ENCODE results near the gene SENP6. TPM values are rescaled to one million over a fixed set of nuclear protein-coding genes. Genes with fewer than 3 reads are reported as not detected.
A peak's percentile ranks its signal among the peaks of the same experiment; 100 is the strongest.

The SENP6 gene
- polyA plus RNA-seq, 3 donors, result 22.3 to 43.9 (median 31.9) TPM

- H3K79me2 ChIP-seq (ENCODE audit: insufficient read depth, low read length), result no peaks in the 10 kb centered on the region
- peak; percentile 16 to 39 (median 29) for DNase-seq
- peak within 1 kb of the TSS; percentile 60 for H3K9ac ChIP-seq (ENCODE audit: insufficient read depth, low read length, poor library complexity, severe bottlenecking)
- peak within 1 kb of the TSS in 5 of 7 donors; percentile 1 to 75 (median 65) for H3K27ac Mint-ChIP-seq
- WGBS (ENCODE audit: insufficient coverage), result under 1% methylated on average over 92 of the region's 97 CpGs
- intact Hi-C loops (cut with micrococcal nuclease), result no loop called here
- peaks cover 83 to 93% (median 90%) of the 10 kb centered on the region in 3 donors for H3K27me3 Mint-ChIP-seq (ENCODE audit: low read depth in 3 of 3)
- H2AFZ ChIP-seq (ENCODE audit: insufficient read depth, low read depth, low read length, poor library complexity, severe bottlenecking), result peak within 1 kb of the TSS; percentile 82
- H3K4me3 ChIP-seq (replicated peaks in 1 of 3; ENCODE audit: low read depth in 2 of 3, low read length in 3 of 3), result peak within 1 kb of the TSS; percentile 35 to 79 (median 49)
- peaks cover 0 to 23% (median 9%) of the 10 kb centered on the region in 7 donors for H3K9me3 Mint-ChIP-seq
- peaks cover 0 to 5% of the 10 kb centered on the region in 2 donors for H3K36me3 Mint-ChIP-seq
- peaks cover 82 to 94% of the 10 kb centered on the region in 2 donors for H3K27me3 ChIP-seq (ENCODE audit: control insufficient read depth in 2 of 2, insufficient read depth in 2 of 2, low read length in 2 of 2)
- no peak for TF ChIP-seq CTCF (IDR thresholded peaks at IDR 0.05)
- H3K4me2 ChIP-seq (replicated peaks; ENCODE audit: extremely low read depth, low read length, poor library complexity, severe bottlenecking), result peak within 1 kb of the TSS; percentile 89
- H3K27ac ChIP-seq (ENCODE audit: low read depth in 1 of 2, low read length in 2 of 2), result no peak within 1 kb of the TSS
- peaks cover 0 to 6% of the 10 kb centered on the region in 2 donors for H3K9me3 ChIP-seq (replicated peaks in 1 of 2; ENCODE audit: control insufficient read depth in 1 of 2, insufficient read depth in 1 of 2, low read length in 2 of 2)
- H4K20me1 ChIP-seq (ENCODE audit: insufficient read depth, low read length), result no peaks in the 10 kb centered on the region
- H3K4me1 ChIP-seq (ENCODE audit: control insufficient read depth in 1 of 2, insufficient read depth in 2 of 2, low read length in 2 of 2), result peaks cover 20 to 24% of the 10 kb centered on the region in 2 donors
- H3K4me3 Mint-ChIP-seq, result peak within 1 kb of the TSS; percentile 87 to 96
- H3K36me3 ChIP-seq (replicated peaks in 1 of 2; ENCODE audit: control insufficient read depth in 1 of 2, insufficient read depth in 2 of 2, low read length in 2 of 2), result no peaks in the 10 kb centered on the region
- peaks cover 23% of the 10 kb centered on the region for H3K4me1 Mint-ChIP-seq
Observed at GRCh38 chr6:75748743-75749538, 147.3 kb downstream of the SENP6 start, which contains the start of gene MYO6. TSS of gene MYO6 (plus strand) at chr6:75749239. CDS start at chr6:75817548, 68,309 bp downstream.

GRCh38 chr6:75751443-75751842 is 149.8 kb downstream of the SENP6 start:
- Histone ChIP-seq H3K4me2 (replicated peaks; ENCODE audit: extremely low read depth, low read length, poor library complexity, severe bottlenecking) (no peak overlapping the region), H3K4me3 (replicated peaks in 1 of 3; ENCODE audit: low read depth in 2 of 3, low read length in 3 of 3) (no peak overlapping the region), H3K27ac (ENCODE audit: low read depth in 1 of 2, low read length in 2 of 2) (no peak overlapping the region), H3K27me3 (ENCODE audit: control insufficient read depth in 2 of 2, insufficient read depth in 2 of 2, low read length in 2 of 2) (peaks cover 62 to 86% of the 10 kb centered on the region in 2 donors), H3K9ac (ENCODE audit: insufficient read depth, low read length, poor library complexity, severe bottlenecking) (no peak overlapping the region), H4K20me1 (ENCODE audit: insufficient read depth, low read length) (no peaks in the 10 kb centered on the region), H3K4me1 (ENCODE audit: control insufficient read depth in 1 of 2, insufficient read depth in 2 of 2, low read length in 2 of 2) (peaks cover 20 to 24% of the 10 kb centered on the region in 2 donors), H3K79me2 (ENCODE audit: insufficient read depth, low read length) (no peaks in the 10 kb centered on the region), H2AFZ (ENCODE audit: insufficient read depth, low read depth, low read length, poor library complexity, severe bottlenecking) (no peak overlapping the region), H3K36me3 (replicated peaks in 1 of 2; ENCODE audit: control insufficient read depth in 1 of 2, insufficient read depth in 2 of 2, low read length in 2 of 2) (no peaks in the 10 kb centered on the region), H3K9me3 (replicated peaks in 1 of 2; ENCODE audit: control insufficient read depth in 1 of 2, insufficient read depth in 1 of 2, low read length in 2 of 2) (peaks cover 0 to 6% of the 10 kb centered on the region in 2 donors)
- Mint-ChIP-seq H3K9me3 (peaks cover 0 to 26% (median 9%) of the 10 kb centered on the region in 7 donors), H3K4me1 (peaks cover 23% of the 10 kb centered on the region), H3K4me3 (peak overlapping the region in 1 of 2 donors; percentile 62), H3K36me3 (peaks cover 0 to 3% of the 10 kb centered on the region in 2 donors), H3K27ac (no peak overlapping the region), H3K27me3 (ENCODE audit: low read depth in 3 of 3) (peaks cover 75 to 87% (median 79%) of the 10 kb centered on the region in 3 donors)
- DNase-seq, result no peak
- WGBS (ENCODE audit: insufficient coverage), result 73% methylated on average over 1 of the region's 2 CpGs
- intact Hi-C loops (cut with micrococcal nuclease), result no loop called here
- TF ChIP-seq CTCF (IDR thresholded peaks at IDR 0.05), result no peak

Measured in CD14-positive monocyte (primary cell).